Measurements from ENCODE around the gene TMEM145. TPM values are rescaled to one million over a fixed set of nuclear protein-coding genes. Genes with fewer than 3 reads are reported as not detected.

TMEM145 gene
- total and polyA plus RNA-seq, 9 of the 15 experiments (the other 6 are each of a cell fraction or from before 2014, with no cell fraction given) = 0.80 to 5.5 (median 1.9) TPM; not detected in 3

GRCh38 chr19:42279902-42280814, 33.0 kb upstream of the TMEM145 start (continued):
- TF ChIP-seq ATF6 (CRISPR knock-in tag; IDR thresholded peaks at IDR 0.05) = peak; percentile 71; the same call in 1 of the 2 replicates
- TF ChIP-seq YY1 (IDR thresholded peaks at IDR 0.05; ENCODE audit: borderline replicate concordance in 1 of 3, control insufficient read depth in 1 of 3, extremely low read depth in 1 of 3, insufficient read depth in 3 of 3, insufficient read length in 1 of 3, insufficient replicate concordance in 2 of 3, low read depth in 1 of 3, low read length in 2 of 3) = peak in 2 of 3 experiments; percentile 38 to 46

GRCh38 chr19:42280815-42281145, 32.3 kb upstream of the TMEM145 start:
- POLR2A ChIA-PET = interaction anchor here (2.8 to 3.6 kb wide), 2 partner anchors 11 to 41 kb away, joined by 10 to 16 read pairs; partner anchors contain the start of gene CIC
- FAIRE-seq (no peak), ATAC-seq (no peak; the same call in 2 of the 3 replicates), DNase-seq (ENCODE audit: extremely low read depth in 1 of 4, low spot score in 3 of 4) (peak in 3 of 4 experiments; percentile 51 to 69 (median 67))
- H3K9me3 ChIP-seq (replicated peaks; ENCODE audit: control insufficient read depth, insufficient read depth, low read depth, low read length) = no peaks in the 10 kb centered on the region
- peak overlapping the region; percentile 79 to 90; a peak in 3 of 4 replicates for H3K9ac ChIP-seq (ENCODE audit: insufficient read depth in 1 of 2, low read depth in 2 of 2, low read length in 2 of 2)
- H3K4me1 ChIP-seq (replicated peaks in 1 of 2; ENCODE audit: control insufficient read depth in 2 of 2, insufficient read depth in 2 of 2, low read length in 2 of 2) = peaks cover 43 to 70% of the 10 kb centered on the region in 2 experiments
- H3K9me1 ChIP-seq (ENCODE audit: control insufficient read depth, insufficient read depth, low read length) = no peaks in the 10 kb centered on the region
- peak overlapping the region; percentile 69 for H3K27ac ChIP-seq (ENCODE audit: extremely low read depth, low read depth, low read length)
- no TSS peak for BruUV-seq (replicated peaks)
- peak overlapping the region; percentile 90; the same call in 1 of the 2 replicates for H2AFZ ChIP-seq (ENCODE audit: low read depth, low read length)
- peak overlapping the region; percentile 97; the same call in 1 of the 2 replicates for H3K4me2 ChIP-seq (ENCODE audit: insufficient read depth, low read length)
- in situ Hi-C loops (cut with MboI) = no loop called here
- peaks cover 15% of the 10 kb centered on the region; the same call in 2 of the 3 replicates for H3K36me3 ChIP-seq (ENCODE audit: control insufficient read depth, insufficient read depth, low read length)
- 2% methylated on average over 11 of the region's 20 CpGs for WGBS (ENCODE audit: insufficient coverage, low coverage, missing lambda C conversion rate)
- H3K79me2 ChIP-seq (ENCODE audit: control insufficient read depth, insufficient read depth, low read length) = peaks cover 60% of the 10 kb centered on the region
- no peaks in the 10 kb centered on the region; a peak in 1 of 5 replicates for H3K27me3 ChIP-seq (ENCODE audit: control insufficient read depth in 2 of 2, insufficient read depth in 2 of 2, low read length in 2 of 2)
- CTCF ChIA-PET (ENCODE audit: low intra/inter-chr PET ratio) = interaction anchor here (1.6 to 2.4 kb wide), 2 partner anchors 35 to 147 kb away, joined by 7 to 24 read pairs; no protein-coding TSS in a partner anchor
- peak overlapping the region; percentile 93 for H3K4me3 ChIP-seq
- intact Hi-C loops (cut with micrococcal nuclease) = no loop called here
- 0 out of 2 replicates have a peak, but pooled peaks cover 8% of the 10 kb centered on the region for H4K20me1 ChIP-seq (replicated peaks; ENCODE audit: control insufficient read depth, insufficient read depth, low read length)
- TF ChIP-seq FOXA1 (IDR thresholded peaks at IDR 0.05; ENCODE audit: borderline replicate concordance) (no peak), PBX2 (CRISPR knock-in tag; IDR thresholded peaks at IDR 0.05; ENCODE audit: low read depth) (no peak), PBX2 (tag; conservative IDR thresholded peaks at IDR 0.05; ENCODE audit: low read depth) (no peak), IRF1 (CRISPR knock-in tag; IDR thresholded peaks at IDR 0.05; ENCODE audit: borderline replicate concordance) (no peak), ZNF740 (CRISPR knock-in tag; IDR thresholded peaks at IDR 0.05) (no peak), ZNF740 (tag; IDR thresholded peaks at IDR 0.05) (peak in 1 of 2 experiments; percentile 63; a peak in 1 of 4 replicates)

Data from K562 (cell line).